ENCODE measurements around the gene RAD21L1. TPM values are rescaled to one million over a fixed set of nuclear protein-coding genes. Genes with fewer than 3 reads are reported as not detected.
A peak's percentile ranks its signal among the peaks of the same experiment; 100 is the strongest.

The RAD21L1 gene
- total and polyA plus RNA-seq, 2 donors (not counting 1 experiment from before 2014, with no cell fraction given) = 0.16 to 0.50 TPM

GRCh38 chr20:1242099-1242498 lies 16.3 kb downstream of the RAD21L1 start:
- Histone ChIP-seq H2AFZ (ENCODE audit: low read length) (no peak overlapping the region), H3K4me3 (replicated peaks in 1 of 4; ENCODE audit: control extremely low read depth in 1 of 4, insufficient read depth in 1 of 4, low read depth in 3 of 4, low read length in 4 of 4) (no peak overlapping the region), H3K27ac (ENCODE audit: insufficient read depth, low read length) (peak overlapping the region; percentile 35), H3K4me1 (ENCODE audit: control insufficient read depth, extremely low read depth, insufficient read depth, low read length) (peaks cover 2% of the 10 kb centered on the region), H4K20me1 (ENCODE audit: control insufficient read depth, extremely low read depth, insufficient read depth, low read length) (no peaks in the 10 kb centered on the region), H3K9me3 (ENCODE audit: control insufficient read depth, insufficient read depth, low read depth, low read length) (no peaks in the 10 kb centered on the region), H3K4me2 (ENCODE audit: extremely low read depth, insufficient read depth, low read length) (no peak overlapping the region), H3K27me3 (ENCODE audit: control insufficient read depth, insufficient read depth, low read length) (no peaks in the 10 kb centered on the region), H3K36me3 (ENCODE audit: control insufficient read depth, insufficient read depth, low read length) (no peaks in the 10 kb centered on the region), H3K79me2 (ENCODE audit: control insufficient read depth, insufficient read depth, low read length) (no peaks in the 10 kb centered on the region), H3K9ac (ENCODE audit: insufficient read depth, low read length) (no peak overlapping the region)
- no peak for TF ChIP-seq EZH2 (IDR thresholded peaks at IDR 0.05; ENCODE audit: low read length, missing control alignments)
- no peak for TF ChIP-seq CTCF (conservative IDR thresholded peaks at IDR 0.05 in 1 of 2, IDR thresholded peaks at IDR 0.05 in 1 of 2; ENCODE audit: low read depth in 1 of 2, low read length in 2 of 2)
- no peak for DNase-seq (ENCODE audit: low read depth in 2 of 2)

GRCh38 chr20:1242530-1242929 lies 16.7 kb downstream of the RAD21L1 start:
- Histone ChIP-seq H3K4me2 (ENCODE audit: extremely low read depth, insufficient read depth, low read length) (no peak overlapping the region), H3K27me3 (ENCODE audit: control insufficient read depth, insufficient read depth, low read length) (no peaks in the 10 kb centered on the region), H3K4me3 (replicated peaks in 1 of 4; ENCODE audit: control extremely low read depth in 1 of 4, insufficient read depth in 1 of 4, low read depth in 3 of 4, low read length in 4 of 4) (no peak overlapping the region), H3K4me1 (ENCODE audit: control insufficient read depth, extremely low read depth, insufficient read depth, low read length) (peaks cover 2% of the 10 kb centered on the region), H3K9me3 (ENCODE audit: control insufficient read depth, insufficient read depth, low read depth, low read length) (no peaks in the 10 kb centered on the region), H3K9ac (ENCODE audit: insufficient read depth, low read length) (no peak overlapping the region), H3K36me3 (ENCODE audit: control insufficient read depth, insufficient read depth, low read length) (no peaks in the 10 kb centered on the region), H3K79me2 (ENCODE audit: control insufficient read depth, insufficient read depth, low read length) (no peaks in the 10 kb centered on the region), H4K20me1 (ENCODE audit: control insufficient read depth, extremely low read depth, insufficient read depth, low read length) (no peaks in the 10 kb centered on the region), H3K27ac (ENCODE audit: insufficient read depth, low read length) (no peak overlapping the region), H2AFZ (ENCODE audit: low read length) (no peak overlapping the region)
- TF ChIP-seq CTCF (conservative IDR thresholded peaks at IDR 0.05 in 1 of 2, IDR thresholded peaks at IDR 0.05 in 1 of 2; ENCODE audit: low read depth in 1 of 2, low read length in 2 of 2) (no peak), EZH2 (IDR thresholded peaks at IDR 0.05; ENCODE audit: low read length, missing control alignments) (no peak)
- DNase-seq (ENCODE audit: low read depth in 2 of 2) = peak; percentile 80 to 96

- Histone ChIP-seq H3K27me3 (ENCODE audit: control insufficient read depth, insufficient read depth, low read length) (no peaks in the 10 kb centered on the region), H3K4me3 (replicated peaks in 1 of 4; ENCODE audit: control extremely low read depth in 1 of 4, insufficient read depth in 1 of 4, low read depth in 3 of 4, low read length in 4 of 4) (no peak overlapping the region), H2AFZ (ENCODE audit: low read length) (no peak overlapping the region), H3K27ac (ENCODE audit: insufficient read depth, low read length) (no peak overlapping the region), H3K9ac (ENCODE audit: insufficient read depth, low read length) (no peak overlapping the region), H3K4me2 (ENCODE audit: extremely low read depth, insufficient read depth, low read length) (no peak overlapping the region), H3K36me3 (ENCODE audit: control insufficient read depth, insufficient read depth, low read length) (no peaks in the 10 kb centered on the region), H4K20me1 (ENCODE audit: control insufficient read depth, extremely low read depth, insufficient read depth, low read length) (no peaks in the 10 kb centered on the region), H3K9me3 (ENCODE audit: control insufficient read depth, insufficient read depth, low read depth, low read length) (no peaks in the 10 kb centered on the region), H3K4me1 (ENCODE audit: control insufficient read depth, extremely low read depth, insufficient read depth, low read length) (peaks cover 2% of the 10 kb centered on the region), H3K79me2 (ENCODE audit: control insufficient read depth, insufficient read depth, low read length) (no peaks in the 10 kb centered on the region)
- DNase-seq (ENCODE audit: low read depth in 2 of 2) = no peak
- no peak for TF ChIP-seq EZH2 (IDR thresholded peaks at IDR 0.05; ENCODE audit: low read length, missing control alignments)
- TF ChIP-seq CTCF (conservative IDR thresholded peaks at IDR 0.05 in 1 of 2, IDR thresholded peaks at IDR 0.05 in 1 of 2; ENCODE audit: low read depth in 1 of 2, low read length in 2 of 2) = no peak
Observed at GRCh38 chr20:1245578-1245977, 19.7 kb downstream of the RAD21L1 start.

Data from fibroblast of lung (primary cell).